HUES6 (cell line): ENCODE results near the gene SSBP2.

Source experiments
- H3K27ac ChIP-seq: 2 replicates; pipeline ENCODE4 v1.7.0; 2013; ENCODE audit warnings: low read depth, mild to moderate bottlenecking, low read length, inconsistent platforms
- H3K27me3 ChIP-seq: 2 replicates; pipeline ENCODE4 v1.6.1; 2013; ENCODE audit warnings: low read length; ENCODE audit not compliant: control insufficient read depth, insufficient read depth
- H3K36me3 ChIP-seq: 2 replicates; pipeline ENCODE4 v1.6.1; 2013; ENCODE audit warnings: low read length; ENCODE audit not compliant: control insufficient read depth, insufficient read depth
- H3K4me1 ChIP-seq: 2 replicates; pipeline ENCODE4 v1.6.1; 2013; ENCODE audit warnings: low read length; ENCODE audit not compliant: control insufficient read depth, insufficient read depth
- H3K4me3 ChIP-seq: 2 replicates; pipeline ENCODE4 v1.5.1; 2013; ENCODE audit warnings: low read depth, low read length
- H3K9ac ChIP-seq: one replicate; pipeline ENCODE4 v1.6.1; 2013; ENCODE audit warnings: mild to moderate bottlenecking, low read length
- H3K9me3 ChIP-seq: 2 replicates; pipeline ENCODE4 v1.6.1; 2013; ENCODE audit warnings: low read depth, low read length; ENCODE audit not compliant: control insufficient read depth, insufficient read depth

Gene SSBP2

DNA sequence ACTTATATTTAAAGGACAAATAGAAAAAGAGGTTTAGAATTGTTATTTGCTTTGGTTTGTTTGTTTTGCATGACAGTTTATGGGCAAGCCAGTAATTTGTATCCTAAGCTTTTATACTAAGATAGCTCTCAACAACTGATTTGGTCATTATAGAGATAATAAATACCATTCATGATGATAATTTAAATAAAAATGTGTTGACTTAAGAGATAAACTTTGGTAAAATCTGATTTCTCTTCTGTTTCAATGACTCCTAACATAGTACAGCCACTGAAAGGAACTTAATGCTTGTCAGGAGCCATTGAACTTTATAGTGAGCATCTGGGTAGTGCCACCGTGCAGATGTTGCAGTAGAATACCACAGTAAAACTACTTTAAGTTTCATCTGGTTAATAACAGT, 196.2 kb downstream of the SSBP2 start:
- no peaks in the 10 kb centered on the region for H3K36me3 ChIP-seq
- H3K9ac ChIP-seq, result no peak overlapping the region
- H3K27me3 ChIP-seq, result no peaks in the 10 kb centered on the region
- no peaks in the 10 kb centered on the region for H3K9me3 ChIP-seq
- no peak overlapping the region for H3K27ac ChIP-seq
- H3K4me1 ChIP-seq, result no peaks in the 10 kb centered on the region
- no peak overlapping the region for H3K4me3 ChIP-seq

DNA sequence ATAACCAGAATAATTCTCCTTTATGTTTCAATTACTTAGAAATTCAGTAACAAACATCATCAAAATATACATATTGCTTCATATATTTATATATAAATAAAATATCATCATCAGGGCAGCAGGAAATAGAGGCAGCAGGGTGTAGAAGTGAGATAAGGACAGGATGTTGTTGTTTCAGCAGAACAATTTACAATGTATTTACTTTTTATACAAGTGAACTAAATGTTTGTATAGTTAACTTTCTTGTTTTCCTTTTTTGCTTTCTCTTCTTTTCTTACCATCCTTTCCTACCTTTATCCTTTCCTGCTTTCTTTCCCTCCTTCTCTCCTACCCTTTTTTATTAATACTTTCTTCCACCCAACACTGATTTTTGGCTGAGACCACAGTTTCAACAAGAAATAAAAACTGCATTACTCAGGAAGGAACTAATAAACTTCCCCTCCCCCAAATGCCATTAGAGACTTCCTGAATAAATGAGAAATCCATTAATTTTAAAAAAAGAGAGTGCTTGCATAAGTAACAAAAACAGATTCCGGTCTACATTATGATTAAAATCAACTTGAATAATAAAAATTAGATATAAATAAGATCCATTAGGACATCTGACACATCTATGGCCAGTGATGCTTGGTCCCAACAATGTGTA, 197.2 kb downstream of the SSBP2 start:
- no peak overlapping the region for H3K9ac ChIP-seq
- no peak overlapping the region for H3K27ac ChIP-seq

DNA sequence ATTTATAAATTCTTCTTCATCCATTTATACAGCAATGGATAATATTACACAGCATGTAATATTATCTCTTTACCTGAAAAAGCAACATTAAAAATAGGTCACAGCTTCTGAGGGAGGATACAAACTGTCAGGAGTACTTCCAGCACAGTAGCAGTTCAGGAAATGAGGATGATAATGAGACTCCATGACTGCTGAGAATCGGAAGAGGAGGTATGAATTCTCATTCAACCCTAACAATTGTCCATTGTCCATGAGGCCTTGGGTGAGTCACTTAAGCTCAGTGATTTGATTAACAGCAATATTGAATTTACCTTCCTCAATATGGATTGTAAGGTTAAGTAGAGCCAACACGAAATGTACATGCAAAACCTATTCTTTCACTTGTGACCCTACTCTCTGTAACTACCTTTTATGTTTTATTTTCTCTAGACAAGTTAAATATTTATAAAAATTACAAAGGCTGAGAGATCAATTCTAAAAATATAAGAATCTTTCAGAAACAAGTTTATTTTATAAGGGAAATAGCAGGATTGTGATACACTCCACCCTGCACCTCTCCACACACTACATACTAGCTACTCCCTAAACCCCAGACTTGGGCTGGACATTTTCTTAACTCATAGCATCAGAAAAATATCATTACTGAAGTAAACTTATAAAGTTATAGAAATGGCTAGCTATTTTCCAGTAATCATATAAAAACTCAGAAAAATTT, 197.9 kb downstream of the SSBP2 start:
- Histone ChIP-seq H3K4me1 (no peaks in the 10 kb centered on the region), H3K9me3 (no peaks in the 10 kb centered on the region), H3K27ac (no peak overlapping the region), H3K36me3 (no peaks in the 10 kb centered on the region), H3K27me3 (no peaks in the 10 kb centered on the region), H3K4me3 (no peak overlapping the region), H3K9ac (no peak overlapping the region)

More for the DNA sequence above, 197.2 kb downstream of the SSBP2 start:
- Histone ChIP-seq H3K27me3 (no peaks in the 10 kb centered on the region), H3K9me3 (no peaks in the 10 kb centered on the region), H3K4me1 (no peaks in the 10 kb centered on the region), H3K36me3 (no peaks in the 10 kb centered on the region), H3K4me3 (no peak overlapping the region)

DNA sequence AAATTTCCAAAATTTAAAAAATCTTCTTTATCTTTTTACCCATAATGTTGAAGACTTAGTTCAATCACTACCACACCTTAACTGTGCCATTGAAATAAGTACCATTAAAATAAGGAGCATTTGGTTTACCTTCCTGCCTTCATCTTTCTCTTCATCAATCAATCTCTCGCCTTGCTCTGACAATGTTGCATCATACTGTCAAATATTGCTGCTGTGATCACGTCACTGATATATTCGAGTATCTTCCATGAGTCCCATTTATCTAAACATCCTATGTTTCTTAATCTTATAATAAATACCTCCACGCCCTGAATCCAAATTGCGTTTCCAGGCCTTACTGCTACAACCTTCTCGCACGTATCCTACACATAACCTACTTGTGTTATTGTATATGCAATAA, 201.8 kb downstream of the SSBP2 start:
- no peaks in the 10 kb centered on the region for H3K4me1 ChIP-seq
- no peaks in the 10 kb centered on the region for H3K36me3 ChIP-seq
- no peak overlapping the region for H3K4me3 ChIP-seq
- no peak overlapping the region for H3K9ac ChIP-seq
- no peaks in the 10 kb centered on the region for H3K9me3 ChIP-seq
- H3K27me3 ChIP-seq, result no peaks in the 10 kb centered on the region
- no peak overlapping the region for H3K27ac ChIP-seq

DNA sequence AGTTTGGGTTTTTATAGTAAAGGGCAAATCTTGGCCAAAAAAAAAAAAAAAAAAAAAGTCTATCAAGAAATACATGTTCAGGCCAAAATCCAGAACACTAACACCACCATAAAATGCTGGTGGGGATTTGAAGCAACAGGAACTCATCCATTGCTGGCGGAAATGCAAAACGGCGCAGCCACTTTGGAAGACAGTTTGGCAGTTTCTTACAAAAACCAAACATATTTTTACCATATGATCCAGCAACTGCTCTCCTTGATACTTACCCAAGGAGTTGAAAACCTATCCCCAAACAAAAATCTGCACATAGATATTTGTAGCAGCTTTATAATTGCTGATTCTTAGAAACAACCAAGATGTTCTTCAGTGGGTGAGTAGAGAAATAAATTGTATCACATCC, 203.9 kb downstream of the SSBP2 start:
- no peaks in the 10 kb centered on the region for H3K36me3 ChIP-seq

DNA sequence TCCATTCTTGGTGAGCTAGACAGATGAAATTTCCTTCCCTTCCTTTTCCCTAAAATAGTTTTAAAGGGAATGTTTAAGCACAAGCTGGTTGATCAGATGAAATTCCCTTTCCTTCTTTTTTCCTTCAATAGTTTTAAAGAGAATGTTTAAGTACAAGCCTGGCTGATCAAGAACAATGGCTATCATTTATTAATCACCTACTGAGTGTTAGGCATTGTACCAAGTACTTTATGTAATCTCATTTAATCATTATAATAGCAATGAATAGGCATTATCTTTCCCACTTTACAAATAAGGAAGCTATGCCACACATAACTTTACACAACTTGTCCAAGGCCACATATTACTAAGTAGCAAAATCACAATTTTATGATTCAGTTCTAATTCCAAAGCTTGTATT, 205.0 kb downstream of the SSBP2 start:
- H3K27me3 ChIP-seq, result no peaks in the 10 kb centered on the region
- no peaks in the 10 kb centered on the region for H3K4me1 ChIP-seq
- H3K9ac ChIP-seq, result no peak overlapping the region
- no peaks in the 10 kb centered on the region for H3K9me3 ChIP-seq
- H3K4me3 ChIP-seq, result no peak overlapping the region
- H3K36me3 ChIP-seq, result no peaks in the 10 kb centered on the region
- H3K27ac ChIP-seq, result no peak overlapping the region

More for the DNA sequence above, 203.9 kb downstream of the SSBP2 start:
- Histone ChIP-seq H3K4me1 (no peaks in the 10 kb centered on the region), H3K9ac (no peak overlapping the region), H3K9me3 (no peaks in the 10 kb centered on the region), H3K27ac (no peak overlapping the region), H3K4me3 (no peak overlapping the region), H3K27me3 (no peaks in the 10 kb centered on the region)

DNA sequence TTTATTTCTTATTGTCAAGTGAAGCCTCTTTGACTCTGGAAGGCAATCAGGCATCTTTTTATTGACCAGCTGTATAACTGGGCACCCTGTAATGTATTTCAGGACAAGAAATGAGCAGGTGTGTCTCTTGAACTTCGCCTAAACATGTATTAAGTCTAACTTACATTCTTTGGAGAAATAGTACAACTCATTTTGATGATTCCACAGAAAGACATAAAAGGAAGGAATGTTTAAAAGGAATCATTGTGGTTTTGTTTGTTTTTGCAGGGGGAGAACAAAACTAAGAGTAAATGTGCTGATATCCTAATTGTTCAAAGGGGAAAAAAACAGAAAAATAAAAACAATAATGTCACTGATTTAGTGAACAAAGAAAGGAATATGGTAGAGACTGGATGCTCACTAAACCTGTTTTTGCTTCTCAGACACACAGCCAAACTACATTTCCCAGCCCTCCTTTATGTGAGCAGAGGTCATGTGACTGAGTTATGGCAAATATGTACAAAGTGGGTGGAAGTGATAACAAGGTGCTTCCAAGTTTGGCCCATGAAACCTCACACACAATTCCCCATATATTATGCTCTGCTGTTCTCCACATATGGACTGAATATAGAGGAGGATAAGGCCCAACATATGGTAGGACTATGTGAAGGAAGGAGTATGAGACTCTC, 206.4 kb downstream of the SSBP2 start:
- Histone ChIP-seq H3K27ac (no peak overlapping the region), H3K9me3 (no peaks in the 10 kb centered on the region), H3K4me1 (no peaks in the 10 kb centered on the region), H3K4me3 (no peak overlapping the region), H3K9ac (no peak overlapping the region), H3K36me3 (no peaks in the 10 kb centered on the region), H3K27me3 (no peaks in the 10 kb centered on the region)

DNA sequence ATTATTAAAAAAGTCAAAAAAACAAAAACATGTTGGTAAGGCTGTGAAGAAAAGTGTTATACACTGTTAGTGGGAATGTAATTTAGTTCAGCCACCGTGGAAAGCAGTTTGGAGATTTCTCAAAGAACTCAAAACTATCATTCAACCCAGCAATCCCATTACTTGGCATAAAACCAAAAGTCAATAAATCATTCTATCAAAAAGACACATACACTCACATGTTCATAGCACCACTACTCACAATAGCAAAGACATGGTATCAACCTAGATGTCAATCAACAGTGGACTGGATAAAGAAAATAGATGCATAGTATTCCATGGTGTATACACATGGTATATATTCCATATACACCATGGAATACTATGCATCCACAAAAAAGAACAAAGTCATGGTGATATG, 208.7 kb downstream of the SSBP2 start:
- no peak overlapping the region for H3K4me3 ChIP-seq
- H3K36me3 ChIP-seq, result no peaks in the 10 kb centered on the region
- H3K27me3 ChIP-seq, result no peaks in the 10 kb centered on the region
- H3K27ac ChIP-seq, result no peak overlapping the region
- no peaks in the 10 kb centered on the region for H3K9me3 ChIP-seq
- H3K4me1 ChIP-seq, result no peaks in the 10 kb centered on the region
- no peak overlapping the region for H3K9ac ChIP-seq

DNA sequence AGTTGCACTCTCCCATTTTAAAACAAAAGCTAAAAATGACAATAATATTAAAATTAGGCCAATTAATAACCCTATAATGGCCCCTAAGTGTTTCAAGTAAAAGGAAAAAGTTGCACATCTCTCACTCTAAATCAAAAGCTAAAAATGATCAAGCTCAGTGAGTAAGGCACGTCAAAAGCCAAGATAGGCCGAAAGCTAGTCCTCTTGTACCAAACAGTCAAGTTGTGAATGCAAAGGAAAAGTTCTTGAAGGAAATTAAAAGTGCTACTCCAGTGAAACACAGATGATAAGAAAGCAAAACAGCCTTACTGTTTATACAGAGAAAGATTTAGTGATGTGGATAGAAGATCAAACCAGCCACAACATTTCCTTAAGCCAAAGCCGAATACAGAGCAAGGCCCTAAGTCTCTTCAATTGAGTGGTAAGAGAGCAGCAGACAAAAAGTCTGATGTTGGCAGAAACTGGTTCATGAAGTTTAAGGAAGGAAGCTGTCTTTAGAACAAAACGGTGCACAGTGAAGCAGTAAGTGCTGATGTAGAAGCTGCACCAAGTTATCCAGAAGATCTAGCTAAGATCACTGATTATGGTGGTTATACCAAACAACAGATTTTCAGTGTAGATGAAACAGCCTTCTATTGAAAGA, 212.9 kb downstream of the SSBP2 start:
- no peak overlapping the region for H3K4me3 ChIP-seq
- no peaks in the 10 kb centered on the region for H3K36me3 ChIP-seq
- H3K27me3 ChIP-seq, result no peaks in the 10 kb centered on the region
- H3K4me1 ChIP-seq, result no peaks in the 10 kb centered on the region
- no peaks in the 10 kb centered on the region for H3K9me3 ChIP-seq
- no peak overlapping the region for H3K9ac ChIP-seq
- H3K27ac ChIP-seq, result no peak overlapping the region

DNA sequence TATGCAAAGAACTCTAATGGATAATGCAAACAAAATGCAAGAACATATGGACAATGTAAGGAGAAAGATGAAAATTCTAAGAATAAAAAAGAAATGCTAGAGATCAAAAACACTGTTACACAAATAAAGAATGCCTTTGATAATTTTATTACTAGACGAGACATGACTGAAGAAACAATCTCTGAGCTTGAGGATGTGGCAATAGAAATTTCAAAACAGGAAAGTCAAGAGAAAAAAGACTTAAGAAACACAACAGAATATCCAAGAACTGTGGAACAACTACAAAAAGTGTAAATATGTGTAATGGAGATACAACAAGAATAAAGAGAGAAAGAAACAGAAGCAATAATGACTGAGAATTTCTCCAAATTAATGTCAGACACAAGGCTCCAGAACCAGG, 216.5 kb downstream of the SSBP2 start:
- Histone ChIP-seq H3K4me3 (no peak overlapping the region), H3K9ac (no peak overlapping the region), H3K27me3 (no peaks in the 10 kb centered on the region), H3K9me3 (no peaks in the 10 kb centered on the region), H3K27ac (no peak overlapping the region), H3K36me3 (no peaks in the 10 kb centered on the region), H3K4me1 (no peaks in the 10 kb centered on the region)
